OCI-LY1 (cell line): ENCODE measurements around the gene PLEKHA4.

ENCODE experiments used
- CTCF ChIP-seq: fragments of 200-600 bp; sonication (generic), shearing (Covaris generic); IDR thresholded peaks from 2 replicates; pipeline ENCODE4 v1.5.1; 2017; ENCODE audit warnings: mild to moderate bottlenecking, antibody characterized with exemption, low read length, moderate library complexity, mixed read lengths
- EZH2 ChIP-seq: fragments of 200-600 bp; sonication (generic), shearing (Covaris generic); IDR thresholded peaks from 2 replicates; pipeline ENCODE4 v1.8.0; 2017; ENCODE audit warnings: borderline replicate concordance, mixed run types, mild to moderate bottlenecking, antibody characterized with exemption, low read length, moderate library complexity, mixed read lengths

- TF ChIP-seq CTCF (no peak), EZH2 (no peak)
These were observed 27.4 kb downstream of the PLEKHA4 start for GRCh38 chr19:48841047-48841446.
